ENCODE data around the gene GCSH. TPM values are rescaled to one million over a fixed set of nuclear protein-coding genes. Genes with fewer than 3 reads are reported as not detected.
A peak's percentile ranks its signal among the peaks of the same experiment; 100 is the strongest.
"Not testable (repeated sequence)": the region's sequence is repeated elsewhere in the genome, so short reads cannot be mapped to it uniquely, and the experiment has no call there.

The GCSH gene
- 14.6 and 27.8 TPM in 2 replicates for total RNA-seq

GRCh38 chr16:81095953-81096714, at the start of gene GCSH:
GCSH (minus strand) TSS chr16:81096395; CDS start chr16:81096278, 117 bp downstream.
- DNase-seq (ENCODE audit: low read depth), result peak; percentile 95

GRCh38 chr16:81143921-81144471, 47.8 kb upstream of the GCSH start:
- peak; percentile 35 for DNase-seq (ENCODE audit: low read depth)

- no peak for DNase-seq (ENCODE audit: low read depth)
Measured at GRCh38 chr16:81142864-81143263, 46.7 kb upstream of the GCSH start.

DNA sequence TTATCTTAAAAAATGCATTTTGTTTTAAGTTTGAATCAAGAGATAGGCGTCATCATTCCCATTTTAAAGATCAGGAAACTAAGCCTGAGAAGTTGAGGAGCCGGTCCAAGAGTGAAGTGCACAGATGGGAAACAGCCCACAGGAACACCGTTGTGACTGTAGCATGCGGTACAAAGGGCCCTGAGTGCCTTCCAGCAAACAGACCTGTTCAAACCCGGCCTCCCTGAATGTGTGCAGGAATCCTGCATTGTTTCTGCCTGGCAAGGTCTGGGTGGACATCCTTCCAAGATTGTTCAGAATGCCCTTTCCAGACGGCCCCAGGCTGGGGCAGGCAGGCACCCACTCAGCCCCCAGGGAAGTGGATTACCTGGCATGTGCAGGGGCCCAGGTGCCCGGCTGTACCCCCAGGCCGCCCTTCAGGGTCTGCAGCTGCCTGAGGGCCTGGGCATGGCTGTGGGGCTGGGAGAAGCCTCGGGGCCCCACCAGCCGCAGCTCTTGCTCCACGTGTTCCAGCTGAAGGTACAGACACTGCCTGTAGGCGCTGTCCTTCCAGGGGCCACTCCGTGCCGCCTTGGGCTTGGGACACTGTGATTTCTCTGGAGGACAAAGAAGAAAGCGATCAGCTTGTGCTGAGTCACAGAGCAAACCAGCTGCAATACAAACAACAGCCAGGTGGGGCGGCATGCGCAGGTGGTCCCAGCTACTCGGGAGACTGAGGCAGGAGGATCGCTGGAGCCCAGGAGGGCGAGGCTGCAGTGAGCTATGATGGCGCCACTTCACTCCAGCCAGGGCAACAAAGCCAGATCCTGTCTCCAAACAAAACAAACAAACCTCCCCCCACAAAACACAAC, 45.0 kb upstream of the GCSH start:
- DNase-seq (ENCODE audit: low read depth), result no peak

DNA sequence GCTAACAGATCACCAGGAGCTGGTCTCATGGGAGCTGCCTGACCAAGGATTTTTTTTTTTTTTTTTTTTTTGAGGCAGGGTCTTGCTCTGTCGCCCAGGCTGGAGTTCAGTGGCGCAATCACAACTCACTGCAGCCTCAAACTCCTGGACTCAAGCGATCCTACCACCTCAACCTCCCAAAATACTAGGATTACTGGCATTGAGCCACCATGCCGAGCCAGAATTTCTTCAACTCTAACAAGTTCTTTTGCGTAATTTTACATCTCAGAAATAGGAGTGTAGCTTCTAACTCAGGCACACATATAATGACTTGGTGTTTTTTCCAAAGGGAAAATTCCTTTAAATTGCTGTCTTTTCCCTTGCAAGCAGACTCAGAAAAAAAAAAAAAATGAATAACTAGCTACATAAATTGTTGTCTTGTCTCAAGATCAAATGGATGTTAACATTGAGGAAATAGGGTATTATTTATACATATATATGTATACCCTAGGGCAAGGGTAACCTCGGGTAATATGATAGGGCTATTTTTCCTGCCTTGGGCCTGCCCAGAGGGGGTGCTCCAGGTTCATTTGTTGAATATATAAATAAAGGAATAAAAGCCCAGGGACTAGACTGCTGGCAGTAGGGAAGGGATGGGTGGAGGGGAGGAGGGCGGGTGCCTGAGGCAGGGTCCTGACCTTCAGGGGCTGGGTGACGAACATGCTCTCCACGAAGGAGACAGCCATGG, 42.8 kb upstream of the GCSH start:
- no peak for DNase-seq (ENCODE audit: low read depth)

DNA sequence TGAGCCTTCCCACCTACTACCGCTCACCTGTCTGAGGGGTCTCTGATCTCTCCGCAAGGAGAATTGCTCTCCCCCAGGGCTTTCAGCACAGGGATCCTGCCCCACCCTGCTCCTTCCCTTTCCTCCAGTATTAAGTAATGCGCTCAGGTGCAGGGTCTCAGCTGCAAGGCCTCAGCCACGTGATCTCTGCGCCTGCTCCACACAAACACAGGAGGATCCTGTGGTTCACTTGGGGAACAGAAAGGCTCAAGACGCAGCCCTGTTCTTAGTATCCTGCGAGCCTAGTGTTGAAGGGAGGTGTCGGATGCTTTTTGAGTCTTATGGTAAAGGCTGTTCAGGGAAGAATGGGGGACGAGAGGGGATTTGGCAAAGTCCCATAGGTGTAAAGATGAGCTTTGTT, 41.6 kb upstream of the GCSH start:
- no peak for DNase-seq (ENCODE audit: low read depth)

GRCh38 chr16:81136390-81137335, 40.5 kb upstream of the GCSH start:
- no peak for DNase-seq (ENCODE audit: low read depth)

- no peak for DNase-seq (ENCODE audit: low read depth)
Measured at GRCh38 chr16:81130126-81130525, 33.9 kb upstream of the GCSH start.

DNA sequence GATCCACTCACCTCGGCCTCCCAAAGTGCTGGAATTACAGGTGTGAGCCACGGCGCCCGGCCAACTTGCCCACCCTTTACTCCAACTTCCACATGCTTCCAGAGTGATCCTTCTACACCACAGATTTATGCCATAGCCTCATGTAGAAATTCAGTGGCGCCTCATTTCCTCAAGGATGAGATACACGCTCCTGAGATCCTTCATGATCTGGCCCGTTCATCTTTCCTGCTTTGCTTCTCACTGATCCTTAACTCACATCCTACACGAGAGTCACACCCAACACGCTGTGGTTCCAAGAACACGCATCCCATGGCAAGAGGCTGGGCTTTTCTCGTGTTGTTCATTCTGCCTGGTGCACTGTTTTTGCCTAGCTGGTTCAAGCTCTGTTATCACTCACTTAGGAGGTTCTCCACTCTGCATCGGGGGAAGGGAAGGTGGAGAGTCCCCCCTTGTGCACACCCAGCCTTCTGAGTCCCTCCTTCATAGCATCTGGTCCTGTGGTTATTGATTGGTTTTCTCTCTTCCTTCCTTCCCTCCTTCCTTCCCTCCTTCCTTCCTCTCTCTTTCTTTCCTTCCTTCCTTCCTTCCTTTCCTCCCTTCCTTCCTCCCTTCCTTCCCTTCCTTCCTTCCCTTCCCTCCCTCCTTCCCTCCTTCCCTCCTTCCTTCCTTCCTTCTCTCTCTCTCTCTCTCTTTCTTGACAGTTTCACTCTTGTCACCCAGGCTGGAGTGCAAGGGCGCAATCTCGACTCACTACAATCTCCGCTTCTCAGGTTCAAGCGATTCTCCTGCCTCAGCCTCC, 32.7 kb upstream of the GCSH start:
- no peak for DNase-seq (ENCODE audit: low read depth)

DNA sequence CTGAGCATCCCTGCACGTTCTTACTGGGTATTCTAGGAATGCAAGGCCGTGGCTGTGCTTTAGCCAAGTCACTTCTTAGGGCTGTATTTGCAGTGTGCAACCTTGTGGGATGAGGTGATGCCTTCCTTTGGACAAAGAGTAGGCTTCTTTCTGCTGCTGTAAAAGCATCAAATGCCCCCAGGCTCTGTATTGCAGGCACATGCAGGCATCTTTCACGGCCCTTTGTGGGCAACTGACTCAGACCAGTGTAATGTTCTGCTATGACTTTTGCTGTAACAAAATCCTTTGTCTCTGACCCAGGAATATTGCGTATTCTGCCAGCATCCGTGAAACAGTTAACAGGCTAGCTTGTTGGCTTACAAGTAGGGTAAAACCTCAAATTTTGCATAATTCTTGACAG, 30.9 kb upstream of the GCSH start:
- DNase-seq (ENCODE audit: low read depth), result peak; percentile 11

DNA sequence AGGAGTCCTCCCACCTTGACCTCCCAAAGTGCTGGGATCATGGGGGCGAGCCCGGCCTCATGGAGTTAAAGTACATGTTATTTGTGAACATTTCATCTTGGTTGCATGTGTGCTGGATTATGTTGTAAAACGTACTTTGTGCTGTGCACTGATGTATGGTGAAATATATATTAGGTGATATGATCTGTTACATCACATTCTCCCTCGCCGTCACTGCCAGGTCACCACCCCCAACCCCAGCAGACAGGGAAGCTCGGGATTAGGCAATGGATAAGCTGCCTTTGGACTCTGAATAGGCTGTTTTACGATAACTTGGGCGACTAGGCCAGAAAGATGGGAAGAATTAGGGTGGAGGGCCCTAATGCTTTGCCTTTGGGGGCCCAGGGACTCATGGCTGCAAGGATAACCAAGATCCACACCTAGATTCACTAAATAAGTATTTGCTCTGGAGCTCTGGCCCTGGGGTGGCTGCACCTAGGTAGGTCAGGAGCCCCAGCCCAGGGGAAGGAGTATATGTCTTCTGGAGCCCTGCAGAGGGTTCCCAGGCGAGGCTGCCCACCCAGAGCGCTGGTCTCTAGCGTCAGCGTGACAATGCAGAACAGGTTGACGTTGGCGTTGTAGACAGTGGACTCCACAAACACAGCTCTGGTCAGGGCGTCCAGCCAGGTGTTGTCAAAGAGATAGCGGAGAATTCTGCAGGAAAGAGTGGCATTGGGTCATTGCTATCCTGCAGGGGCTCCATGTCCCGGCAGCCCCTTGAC, 27.1 kb upstream of the GCSH start:
- DNase-seq (ENCODE audit: low read depth), result no peak

GRCh38 chr16:81121474-81121990, 25.3 kb upstream of the GCSH start:
- DNase-seq (ENCODE audit: low read depth), result no peak

- DNase-seq (ENCODE audit: low read depth), result no peak
Measured at GRCh38 chr16:81117436-81117835, 21.2 kb upstream of the GCSH start.

- DNase-seq (ENCODE audit: low read depth), result no peak
Measured at GRCh38 chr16:81116285-81116684, 20.1 kb upstream of the GCSH start.

GRCh38 chr16:81112453-81112852, 16.3 kb upstream of the GCSH start:
- DNase-seq (ENCODE audit: low read depth), result no peak

DNA sequence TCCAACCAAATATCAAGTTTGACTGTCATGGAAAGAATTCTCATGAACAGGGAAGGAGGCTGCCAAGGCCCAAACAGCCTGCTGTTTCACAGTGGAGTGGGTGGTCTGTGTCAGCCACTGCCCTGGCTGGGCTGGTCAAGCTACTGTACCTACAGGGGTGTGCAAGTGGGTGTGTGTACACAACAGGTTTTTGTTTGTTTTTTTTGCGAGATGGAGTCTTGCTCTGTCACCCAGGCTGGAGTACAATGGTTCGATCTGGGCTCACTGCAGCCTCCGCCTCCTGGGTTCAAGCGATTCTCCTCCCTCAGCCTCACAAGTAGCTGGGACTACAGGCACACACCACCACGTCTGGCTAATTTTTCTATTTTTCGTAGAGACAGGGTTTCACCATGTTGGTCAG, 13.1 kb upstream of the GCSH start:
- DNase-seq (ENCODE audit: low read depth), result not testable (repeated sequence)

GRCh38 chr16:81107511-81107910, 11.3 kb upstream of the GCSH start:
- peak; percentile 95 for DNase-seq (ENCODE audit: low read depth)

GRCh38 chr16:81106826-81107503, 10.8 kb upstream of the GCSH start:
- peak; percentile 19 for DNase-seq (ENCODE audit: low read depth)

Data from renal cortical epithelial cell (primary cell).